Brain pericyte (primary cell): ENCODE results near the gene CDH8.
"Not testable (repeated sequence)": the region's sequence is repeated elsewhere in the genome, so short reads cannot be mapped to it uniquely, and the experiment has no call there.

Experiments used
- DNase-seq: peaks from one replicate; pipeline ENCODE4 v3.0.0-alpha.2; 2012; ENCODE audit warnings: low read depth, low spot score

The CDH8 gene

DNA sequence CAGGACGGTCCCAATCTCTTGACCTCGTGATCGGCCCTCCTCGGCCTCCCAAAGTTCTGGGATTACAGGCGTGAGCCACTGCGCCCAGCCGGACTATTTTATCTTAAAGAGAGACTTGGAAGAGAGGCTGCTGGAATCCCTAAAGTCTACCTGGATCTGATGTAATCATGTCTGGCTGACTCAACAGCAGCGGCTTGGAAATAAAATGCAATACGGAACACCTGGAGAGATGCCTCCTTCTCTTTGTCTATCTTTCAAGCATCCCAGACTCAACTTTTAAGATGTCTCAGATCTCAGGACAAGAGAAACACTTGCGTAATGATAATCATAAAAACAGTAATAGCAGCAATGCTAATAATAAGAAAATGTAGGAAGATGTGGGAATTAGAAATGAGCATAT lies 95.6 kb downstream of the CDH8 start:
- no peak for DNase-seq

- DNase-seq = no peak
Observed at GRCh38 chr16:61937646-61938045, 98.6 kb downstream of the CDH8 start.

GRCh38 chr16:61936522-61936921 lies 99.7 kb downstream of the CDH8 start:
- DNase-seq = no peak

DNA sequence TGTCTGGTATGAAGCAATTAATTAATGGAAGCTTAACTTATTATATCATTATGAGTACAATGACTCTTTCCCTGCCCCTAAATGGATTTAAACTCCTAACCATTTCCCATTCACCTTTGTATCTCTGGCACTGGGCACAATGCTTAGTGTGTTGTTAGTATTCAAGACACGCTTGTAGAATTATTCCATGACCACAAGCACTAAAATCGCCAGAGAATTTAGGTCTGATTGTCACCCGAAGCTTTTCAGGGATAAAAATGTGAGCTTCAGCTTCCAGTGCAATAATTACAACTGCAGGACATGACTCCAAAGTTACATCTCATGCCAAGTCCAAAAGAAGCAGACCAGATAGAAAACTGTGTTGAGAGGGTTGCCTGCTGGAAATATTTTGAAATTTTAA lies 101.6 kb downstream of the CDH8 start:
- no peak for DNase-seq

GRCh38 chr16:61929776-61930175 lies 106.5 kb downstream of the CDH8 start:
- no peak for DNase-seq

DNA sequence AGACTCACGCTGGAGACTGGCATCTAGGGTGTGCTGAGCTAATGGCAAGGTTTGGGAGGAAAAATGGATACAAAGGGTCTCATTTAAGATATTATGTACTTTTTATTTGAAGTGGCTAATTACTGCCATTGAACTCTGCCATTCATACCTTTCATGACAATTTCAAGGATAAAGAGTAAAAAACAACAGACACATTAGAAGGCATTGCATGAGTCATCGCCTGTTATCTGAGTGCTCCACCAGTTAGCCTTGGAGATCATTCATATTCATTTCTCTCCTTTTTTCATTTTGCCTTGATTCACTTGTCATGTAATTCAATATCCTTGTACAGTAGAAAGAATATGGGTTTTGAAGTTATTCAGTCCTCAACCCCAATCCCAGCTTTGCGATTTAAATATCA lies 109.5 kb downstream of the CDH8 start:
- no peak for DNase-seq

GRCh38 chr16:61923629-61924028 lies 112.6 kb downstream of the CDH8 start:
- no peak for DNase-seq

GRCh38 chr16:61921373-61921772 lies 114.9 kb downstream of the CDH8 start:
- DNase-seq = no peak

GRCh38 chr16:61917865-61918826 lies 118.1 kb downstream of the CDH8 start:
- not testable (repeated sequence) for DNase-seq

- DNase-seq = no peak
Observed at GRCh38 chr16:61915569-61915968, 120.7 kb downstream of the CDH8 start.

- no peak for DNase-seq
Observed at GRCh38 chr16:61909074-61909473, 127.2 kb downstream of the CDH8 start.

DNA sequence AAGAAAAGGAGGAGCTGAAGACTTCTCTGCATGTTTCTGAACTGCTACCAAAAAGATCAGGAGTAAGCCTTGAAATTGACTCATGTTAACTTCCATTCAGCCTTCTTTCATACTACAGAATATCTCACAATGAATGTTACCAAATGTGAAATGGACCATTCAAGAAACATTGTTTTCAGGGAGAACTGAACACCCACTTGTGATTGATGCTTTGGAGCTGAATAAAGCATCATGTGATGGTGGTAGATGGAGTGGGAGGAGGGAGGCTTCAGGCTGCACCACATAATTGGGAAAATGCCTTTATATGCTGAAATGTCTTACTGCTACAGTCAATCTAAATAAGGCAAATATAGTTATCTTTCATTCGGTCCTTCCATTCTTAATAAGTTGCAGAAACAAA lies 127.8 kb downstream of the CDH8 start:
- DNase-seq = no peak

- no peak for DNase-seq
Observed at GRCh38 chr16:61901689-61902088, 134.5 kb downstream of the CDH8 start.

- DNase-seq = no peak
Observed at GRCh38 chr16:61900482-61900881, 135.8 kb downstream of the CDH8 start.

DNA sequence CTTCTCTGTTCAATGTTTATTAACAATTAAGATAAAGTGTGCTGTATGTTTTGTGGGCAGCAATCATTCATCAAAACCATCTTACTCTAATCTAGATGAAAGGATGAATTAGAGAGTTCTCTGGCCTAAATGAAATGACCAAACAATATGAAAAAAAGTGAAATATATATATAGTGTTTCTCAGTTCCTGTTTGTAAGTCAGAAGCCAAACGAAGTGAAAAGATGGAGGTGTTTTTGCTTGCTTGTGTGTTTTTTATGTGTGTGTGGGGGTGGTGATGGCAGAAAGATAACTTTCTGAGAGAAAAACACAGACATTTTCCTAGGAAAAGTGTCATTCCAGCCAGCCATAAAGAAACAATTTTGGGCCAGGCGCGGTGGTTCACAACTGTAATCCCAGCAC lies 138.6 kb downstream of the CDH8 start:
- DNase-seq = no peak

- no peak for DNase-seq
Observed at GRCh38 chr16:61892531-61892930, 143.7 kb downstream of the CDH8 start.

DNA sequence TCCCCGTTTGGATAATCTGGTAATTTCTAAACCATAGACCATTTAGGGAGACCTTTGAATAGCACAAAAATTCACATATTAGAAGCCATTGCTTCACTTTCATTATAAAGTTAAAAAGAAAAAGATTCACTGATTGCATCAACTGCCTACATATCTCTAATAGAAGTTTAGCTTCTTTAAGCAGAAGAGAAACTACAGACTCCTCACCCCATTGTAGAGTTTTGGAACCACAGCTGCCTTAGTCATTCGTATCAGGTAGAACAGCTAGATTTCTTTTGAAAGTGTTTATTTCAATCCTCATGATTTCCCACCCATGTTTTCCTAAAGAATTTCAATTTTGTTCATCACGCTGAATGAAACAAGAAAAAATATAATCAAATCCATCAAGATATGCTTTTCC lies 144.8 kb downstream of the CDH8 start:
- no peak for DNase-seq

DNA sequence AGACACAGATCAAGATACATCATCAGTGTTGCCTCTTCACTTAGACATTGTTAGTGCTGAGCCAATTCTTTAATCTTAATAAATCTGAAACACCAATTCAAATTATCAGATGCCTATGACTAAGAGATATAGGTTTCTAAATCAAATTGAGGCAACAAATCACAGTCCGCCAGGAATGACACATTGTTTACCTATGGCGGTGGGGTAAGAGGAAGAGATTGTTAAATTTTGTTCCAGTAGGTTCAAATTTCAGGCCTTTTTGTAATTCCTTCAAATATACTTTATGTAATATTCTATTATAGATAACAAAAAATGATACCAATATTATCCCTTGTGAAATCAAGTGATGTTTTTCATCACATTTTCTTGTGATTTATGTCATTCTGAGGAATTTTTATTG lies 145.9 kb downstream of the CDH8 start:
- no peak for DNase-seq

- DNase-seq = no peak
Observed at GRCh38 chr16:61887903-61888302, 148.3 kb downstream of the CDH8 start.

- DNase-seq = no peak
Observed at GRCh38 chr16:61885343-61885742, 150.9 kb downstream of the CDH8 start.

DNA sequence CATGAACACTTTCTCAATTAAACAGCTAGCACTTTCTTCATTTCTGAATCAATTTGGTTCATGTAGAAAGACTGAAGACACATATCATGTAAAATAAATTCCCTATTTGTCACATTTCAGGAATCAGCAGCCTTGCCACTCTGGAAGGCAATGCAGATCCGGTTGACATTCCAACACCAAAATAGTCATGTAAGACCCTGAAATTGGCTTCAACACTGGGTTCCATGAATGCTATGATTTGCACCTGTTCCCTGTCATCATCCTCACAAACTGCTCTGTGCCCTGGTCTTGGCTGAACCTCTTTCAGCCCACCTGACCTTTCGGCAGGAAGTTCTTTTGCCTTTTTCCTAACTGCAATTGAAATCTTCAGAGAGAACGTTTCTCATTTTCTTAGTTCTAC lies 156.9 kb downstream of the CDH8 start:
- no peak for DNase-seq

- DNase-seq = no peak
Observed at GRCh38 chr16:61877436-61877835, 158.8 kb downstream of the CDH8 start.

DNA sequence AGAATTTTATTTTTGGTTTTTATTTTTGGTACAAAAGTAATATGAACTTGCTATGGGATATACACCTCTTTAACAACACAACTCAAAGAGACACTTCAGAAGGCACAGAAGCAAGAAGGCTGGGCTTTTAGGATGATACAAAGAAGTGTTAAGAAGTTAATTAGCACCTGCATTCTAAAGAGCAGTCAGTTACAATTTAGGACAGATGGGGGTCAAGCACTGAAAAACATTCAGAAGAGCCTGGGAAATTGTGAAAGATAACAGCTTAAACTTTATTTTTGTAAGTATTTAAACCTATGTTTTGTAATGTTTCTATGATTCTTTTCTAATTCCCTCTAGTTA lies 163.5 kb downstream of the CDH8 start:
- DNase-seq = no peak
